G401 (cell line): ENCODE results near the gene MPV17. TPM values are rescaled to one million over a fixed set of nuclear protein-coding genes. Genes with fewer than 3 reads are reported as not detected.
"Not testable (repeated sequence)": the region's sequence is repeated elsewhere in the genome, so short reads cannot be mapped to it uniquely, and the experiment has no call there.

Experiments used
- DNase-seq: peaks from one replicate; pipeline ENCODE4 v3.0.0-alpha.2; 2015; ENCODE audit warnings: low spot score
- in situ Hi-C: cut with HindIII; loops from 2 replicates; pipeline ENCODE4 v1.10.0; 2016; ENCODE audit warnings: low sequenced_read_pairs, mixed read lengths
- total RNA-seq: library from RNA; depleted of rRNA; stranded (reverse); fragments of >200 nt; shearing (Covaris generic); gene quantifications from 2 replicates; pipeline ENCODE4 v1.2.3, GENCODE V29; 2014

MPV17 gene
- total RNA-seq, 1 experiment from 2014 or later, result 80.5 TPM

- in situ Hi-C loops, result no loop called here
- no peak for DNase-seq
These were observed 18.2 kb downstream of the MPV17 start for GRCh38 chr2:27304488-27305240.

- DNase-seq, result peak; percentile 69
- in situ Hi-C loops, result no loop called here
These were observed 19.5 kb downstream of the MPV17 start for GRCh38 chr2:27303093-27304025.

DNA sequence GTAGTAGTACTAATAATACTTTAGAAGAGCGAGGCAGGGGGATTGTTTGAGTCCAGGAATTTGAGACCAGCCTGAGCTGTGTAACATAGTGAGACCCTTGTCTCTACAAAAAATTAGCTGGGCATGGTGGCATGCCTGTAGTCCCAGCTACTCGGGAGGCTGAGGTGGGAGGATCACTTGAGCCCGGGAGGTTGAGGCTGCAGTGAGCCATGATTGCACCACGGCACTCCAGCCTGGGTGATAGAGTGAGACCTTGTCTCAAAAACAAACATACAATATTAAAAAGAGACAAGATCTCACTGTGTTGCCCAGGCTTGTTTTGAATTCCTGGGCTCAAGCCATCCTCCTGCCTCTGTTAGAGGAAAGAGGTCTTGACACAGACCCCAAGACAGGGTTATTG, 22.3 kb downstream of the MPV17 start:
- in situ Hi-C loops, DNase-seq: not testable (repeated sequence)

GRCh38 chr2:27298391-27299080, 24.4 kb downstream of the MPV17 start:
- in situ Hi-C loops, result no loop called here
- DNase-seq, result no peak

- no peak for DNase-seq
- in situ Hi-C loops, result no loop called here
These were observed 25.7 kb downstream of the MPV17 start for GRCh38 chr2:27297195-27297594.

DNA sequence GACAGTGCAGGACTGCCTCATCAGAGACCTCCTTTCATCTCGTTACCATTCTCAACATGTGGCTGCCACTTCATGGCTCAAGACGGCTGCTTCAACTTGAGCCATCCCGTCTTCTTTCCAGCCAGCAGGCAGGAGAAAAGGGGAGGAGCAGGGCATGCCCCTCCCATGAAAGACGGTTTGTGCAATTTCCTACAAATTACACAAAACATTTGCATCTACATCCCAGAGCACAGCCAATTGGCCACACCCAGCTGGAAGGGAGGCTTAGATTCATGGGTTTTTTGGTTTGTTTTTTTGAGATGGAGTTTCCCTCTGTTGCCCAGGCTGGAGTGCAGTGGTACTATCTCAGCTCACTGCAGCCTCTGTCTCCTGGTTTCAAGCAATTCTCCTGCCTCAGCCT, 26.4 kb downstream of the MPV17 start:
- no peak for DNase-seq
- in situ Hi-C loops, result no loop called here

DNA sequence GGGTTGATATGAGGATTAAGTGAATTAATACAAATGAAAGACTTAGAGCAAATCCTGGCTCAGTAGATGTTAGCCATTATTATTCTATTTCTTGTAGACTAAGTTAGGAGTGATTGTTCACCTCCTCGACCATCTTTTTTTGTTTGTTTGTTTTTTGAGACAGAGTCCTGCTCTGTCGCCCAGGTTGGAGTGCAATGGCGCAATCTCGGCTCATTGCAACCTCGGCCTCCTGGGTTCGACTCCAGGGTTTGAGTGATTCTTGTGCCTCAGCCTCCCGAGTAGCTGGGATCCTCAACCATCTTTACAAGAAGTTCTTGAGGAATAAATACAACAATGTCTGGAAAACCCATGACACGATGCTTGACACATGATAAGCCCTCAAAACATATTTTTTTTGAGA, 28.0 kb downstream of the MPV17 start:
- in situ Hi-C loops, result no loop called here
- DNase-seq, result no peak

DNA sequence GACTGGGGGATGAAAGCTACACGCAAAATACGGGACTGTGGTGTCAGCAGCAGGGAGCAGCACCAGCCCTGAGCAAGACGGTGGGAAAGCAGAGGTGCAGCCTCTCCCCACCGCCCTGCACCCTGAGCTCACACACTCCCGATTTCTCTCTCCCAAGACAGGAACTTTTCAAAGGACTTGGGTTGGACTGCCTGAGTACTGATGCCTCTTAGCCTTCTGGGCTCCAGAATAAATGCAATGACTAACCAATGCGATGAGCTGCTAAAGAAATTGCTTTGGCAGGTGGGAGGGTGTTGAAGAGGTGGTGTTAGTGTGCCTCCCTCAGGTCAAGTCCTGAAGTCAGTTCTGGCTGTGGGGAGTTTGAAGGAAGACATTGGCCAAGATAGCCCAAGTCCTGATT, 31.0 kb downstream of the MPV17 start:
- in situ Hi-C loops, result no loop called here
- DNase-seq, result no peak

- in situ Hi-C loops, result no loop called here
- no peak for DNase-seq
These were observed 32.3 kb downstream of the MPV17 start for GRCh38 chr2:27290549-27290948.

GRCh38 chr2:27288610-27289009, 34.3 kb downstream of the MPV17 start:
- in situ Hi-C loops, result no loop called here
- DNase-seq, result no peak

- in situ Hi-C loops, result no loop called here
- no peak for DNase-seq
These were observed 37.4 kb downstream of the MPV17 start for GRCh38 chr2:27285481-27285880.

- in situ Hi-C loops, result no loop called here
- no peak for DNase-seq
These were observed 37.9 kb downstream of the MPV17 start for GRCh38 chr2:27284996-27285395.

DNA sequence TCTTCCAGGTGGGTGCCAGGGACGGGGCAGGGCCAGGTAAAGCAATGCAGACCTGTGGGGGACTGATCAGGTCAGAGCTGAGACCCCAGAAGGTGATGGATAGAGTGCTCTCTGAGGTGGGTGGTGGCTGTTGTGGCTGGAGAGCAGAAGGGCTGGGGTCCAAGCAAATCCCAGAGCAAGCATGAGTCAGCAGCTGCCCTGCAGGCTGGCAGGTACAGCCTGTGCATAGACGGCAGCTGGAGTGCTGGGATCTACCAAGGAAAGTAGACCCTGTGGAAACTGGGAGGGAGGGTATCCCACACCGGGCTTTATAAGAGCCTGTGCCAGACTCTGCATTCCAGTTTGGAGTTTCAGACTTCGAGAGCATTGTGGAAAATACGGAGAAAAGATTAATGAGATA, 40.0 kb downstream of the MPV17 start:
- DNase-seq, result no peak
- in situ Hi-C loops, result no loop called here

DNA sequence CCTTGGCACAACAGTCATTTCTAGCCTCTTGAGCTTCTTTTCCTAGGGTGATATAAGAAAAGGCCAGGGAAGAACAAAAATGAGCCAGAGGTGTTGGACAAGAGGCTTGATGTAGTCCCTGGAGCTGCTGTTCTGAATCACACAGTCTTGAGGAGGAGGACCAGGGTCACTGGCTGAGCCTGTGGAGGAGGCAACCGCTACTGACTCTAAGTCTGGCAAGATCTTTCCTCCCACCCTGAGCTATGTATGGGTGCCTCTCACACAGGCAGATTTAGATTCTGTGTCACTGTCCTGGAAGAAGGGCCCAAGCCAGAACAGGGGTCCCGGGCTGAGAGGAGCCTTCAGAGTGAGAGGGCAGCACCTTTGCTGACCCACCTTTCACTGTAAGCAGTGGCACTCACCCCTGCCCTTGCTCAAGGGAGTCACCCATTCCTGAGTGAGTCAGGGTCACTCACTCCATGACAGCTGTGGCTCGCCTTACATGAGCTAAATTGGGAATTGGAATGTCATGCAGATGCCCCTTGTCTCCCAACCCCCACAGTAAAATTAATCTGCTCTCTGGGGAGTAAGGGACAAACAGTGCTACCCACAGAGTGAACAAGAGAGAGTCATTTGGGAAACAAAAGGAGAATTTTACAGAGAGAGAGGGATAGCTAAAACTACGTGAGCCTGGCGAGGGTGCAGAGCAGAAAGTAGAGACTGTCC, 40.9 kb downstream of the MPV17 start, which contains the start of gene TRIM54:
TRIM54 (plus strand) TSS at position 575 of the 705 bp plus-strand sequence. CDS start 303 bp downstream, outside the sequence.
- in situ Hi-C loops, result no loop called here
- DNase-seq, result no peak

GRCh38 chr2:27281442-27281841, 41.5 kb downstream of the MPV17 start:
- no peak for DNase-seq
- in situ Hi-C loops, result no loop called here

GRCh38 chr2:27280826-27281225, 42.1 kb downstream of the MPV17 start:
- in situ Hi-C loops, result no loop called here

DNA sequence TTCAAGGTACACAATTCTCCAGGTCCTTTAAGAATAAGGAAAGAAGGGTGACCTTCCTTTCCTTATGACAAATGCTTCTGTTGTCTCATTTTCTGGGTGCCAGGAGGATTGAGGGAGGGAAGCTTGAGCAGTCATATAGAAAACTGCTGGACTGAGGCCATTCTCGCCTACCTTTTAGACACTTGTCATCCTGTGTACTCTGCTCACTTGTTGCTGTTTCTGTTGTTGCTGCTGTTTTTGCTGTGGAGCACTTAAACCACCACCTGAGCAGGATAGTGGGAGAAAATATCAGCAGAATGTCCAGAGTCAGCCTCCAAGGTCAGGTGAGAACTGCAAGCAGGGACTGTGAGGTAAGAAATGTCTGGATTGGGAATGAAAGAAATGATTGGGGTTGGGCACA, 44.9 kb downstream of the MPV17 start:
- in situ Hi-C loops, result no loop called here
- DNase-seq, result no peak

More at GRCh38 chr2:27280826-27281225, 42.1 kb downstream of the MPV17 start:
- no peak for DNase-seq

DNA sequence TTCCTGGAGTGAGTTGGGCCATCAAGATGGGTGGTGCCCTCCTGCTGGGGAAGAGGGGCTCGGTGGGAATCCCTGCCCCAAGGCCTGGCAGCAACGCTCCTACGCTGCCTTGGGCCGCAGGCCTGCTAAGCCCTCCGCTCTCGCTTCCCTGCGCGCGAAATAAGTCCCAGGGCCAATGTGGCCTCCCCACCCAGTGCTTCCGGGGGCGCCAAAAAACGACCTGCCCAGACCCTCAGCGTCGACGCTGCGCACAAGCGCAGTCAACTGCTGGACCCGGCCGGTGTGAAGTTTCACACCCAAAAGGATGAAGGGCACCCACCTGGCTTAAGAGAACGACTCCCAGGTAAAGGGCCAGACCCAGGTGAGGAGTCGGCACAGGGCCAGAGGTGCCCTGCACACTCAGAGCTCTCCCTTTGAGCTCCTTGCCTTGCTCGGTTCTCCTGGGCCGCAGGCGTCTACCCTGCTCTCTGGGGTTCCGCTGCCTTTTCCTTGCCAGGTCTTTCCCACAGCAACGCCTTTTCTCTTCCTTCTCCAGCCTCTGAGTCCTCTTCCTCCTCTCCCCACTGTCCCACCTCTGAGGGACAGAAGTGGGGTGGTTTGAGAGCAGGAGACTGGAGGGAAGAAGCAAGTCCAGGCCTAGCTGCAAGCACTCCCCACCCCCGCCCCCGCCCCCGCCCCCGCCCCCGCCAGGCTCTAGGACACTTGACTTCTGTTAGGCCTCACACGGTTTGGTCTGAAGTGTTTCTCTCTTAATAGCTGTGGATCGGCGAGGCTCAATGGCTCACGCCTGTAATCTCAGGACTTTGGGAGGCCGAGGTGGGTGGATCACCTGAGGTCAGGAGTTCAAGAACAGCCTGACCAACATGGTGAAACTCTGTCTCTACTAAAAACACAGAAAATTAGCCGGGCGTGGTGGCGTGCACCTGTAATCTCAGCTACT, 47.4 kb downstream of the MPV17 start, which contains the start of gene DNAJC5G:
DNAJC5G (plus strand) TSS at position 223 of the 940 bp plus-strand sequence. CDS start 1,296 bp downstream, outside the sequence.
- in situ Hi-C loops, result no loop called here
- no peak for DNase-seq
